ENCODE measurements around the gene SPINK2. TPM values are rescaled to one million over a fixed set of nuclear protein-coding genes. Genes with fewer than 3 reads are reported as not detected.

Gene SPINK2
- total RNA-seq, 1 experiment from 2014 or later, result not detected

DNA sequence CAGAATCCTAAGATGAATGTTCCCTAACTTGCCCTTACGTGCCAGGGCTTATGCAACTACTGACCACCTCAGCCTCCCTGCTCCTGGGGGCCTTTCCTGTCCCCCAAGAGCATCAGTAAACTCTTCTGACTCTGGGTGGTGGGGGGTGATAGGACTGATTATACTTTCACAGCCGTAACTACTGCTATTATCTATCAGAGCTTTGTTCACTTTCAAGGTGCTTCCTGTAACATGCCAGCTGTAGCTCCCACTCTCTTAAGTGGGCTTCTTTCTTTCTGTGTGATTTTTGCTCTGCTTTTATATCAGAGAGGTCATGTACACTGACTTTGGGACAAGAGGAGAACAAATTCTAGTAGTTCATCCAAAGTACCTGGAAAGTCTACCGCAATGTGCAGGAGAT is 25.3 kb downstream of the SPINK2 start:
- H3K79me2 ChIP-seq (ENCODE audit: low read length), result no peaks in the 10 kb centered on the region
- TF ChIP-seq EZH2 (IDR thresholded peaks at IDR 0.05; ENCODE audit: low read length, unreplicated experiment) (no peak), EZH2phosphoT487 (IDR thresholded peaks at IDR 0.05; ENCODE audit: borderline replicate concordance, low read length) (no peak)
- TF ChIP-seq, protein P1, sequence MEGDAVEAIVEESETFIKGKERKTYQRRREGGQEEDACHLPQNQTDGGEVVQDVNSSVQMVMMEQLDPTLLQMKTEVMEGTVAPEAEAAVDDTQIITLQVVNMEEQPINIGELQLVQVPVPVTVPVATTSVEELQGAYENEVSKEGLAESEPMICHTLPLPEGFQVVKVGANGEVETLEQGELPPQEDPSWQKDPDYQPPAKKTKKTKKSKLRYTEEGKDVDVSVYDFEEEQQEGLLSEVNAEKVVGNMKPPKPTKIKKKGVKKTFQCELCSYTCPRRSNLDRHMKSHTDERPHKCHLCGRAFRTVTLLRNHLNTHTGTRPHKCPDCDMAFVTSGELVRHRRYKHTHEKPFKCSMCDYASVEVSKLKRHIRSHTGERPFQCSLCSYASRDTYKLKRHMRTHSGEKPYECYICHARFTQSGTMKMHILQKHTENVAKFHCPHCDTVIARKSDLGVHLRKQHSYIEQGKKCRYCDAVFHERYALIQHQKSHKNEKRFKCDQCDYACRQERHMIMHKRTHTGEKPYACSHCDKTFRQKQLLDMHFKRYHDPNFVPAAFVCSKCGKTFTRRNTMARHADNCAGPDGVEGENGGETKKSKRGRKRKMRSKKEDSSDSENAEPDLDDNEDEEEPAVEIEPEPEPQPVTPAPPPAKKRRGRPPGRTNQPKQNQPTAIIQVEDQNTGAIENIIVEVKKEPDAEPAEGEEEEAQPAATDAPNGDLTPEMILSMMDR (conservative IDR thresholded peaks at IDR 0.05; ENCODE audit: low read depth, low read length), result no peak
- DNase-seq (no peak), ATAC-seq (no peak)
- H3K9ac ChIP-seq (ENCODE audit: low read length), result no peak overlapping the region
- ChIA-PET CTCF (interaction anchor here (0.6 kb wide), 1 partner anchor 40 kb away, joined by 3 read pairs; no protein-coding TSS in a partner anchor), POLR2A (ENCODE audit: unreplicated experiment) (no interaction called here)
- no peaks in the 10 kb centered on the region for H3F3A ChIP-seq (ENCODE audit: low read length, unreplicated experiment)
- no peaks in the 10 kb centered on the region for H3K4me1 ChIP-seq (ENCODE audit: insufficient read depth, low read length)
- H3K4me3 ChIP-seq (ENCODE audit: low read length), result no peak overlapping the region
- intact Hi-C loops (cut with micrococcal nuclease), result no loop called here
- H3K27me3 ChIP-seq (ENCODE audit: low read length), result no peaks in the 10 kb centered on the region
- H3K9me2 ChIP-seq (replicated peaks; ENCODE audit: low read length), result no peaks in the 10 kb centered on the region
- no peaks in the 10 kb centered on the region for H3K36me3 ChIP-seq (ENCODE audit: low read depth, low read length)
- H3K27ac ChIP-seq (ENCODE audit: low read length), result no peak overlapping the region
- H3K9me3 ChIP-seq (ENCODE audit: low read length), result no peaks in the 10 kb centered on the region
- BruUV-seq (replicated peaks), result no TSS peak
- H4K20me1 ChIP-seq (ENCODE audit: low read length), result no peaks in the 10 kb centered on the region
- no peak overlapping the region for H2AFZ ChIP-seq (ENCODE audit: low read length)
- H3K4me2 ChIP-seq (ENCODE audit: low read length), result no peak overlapping the region

DNA sequence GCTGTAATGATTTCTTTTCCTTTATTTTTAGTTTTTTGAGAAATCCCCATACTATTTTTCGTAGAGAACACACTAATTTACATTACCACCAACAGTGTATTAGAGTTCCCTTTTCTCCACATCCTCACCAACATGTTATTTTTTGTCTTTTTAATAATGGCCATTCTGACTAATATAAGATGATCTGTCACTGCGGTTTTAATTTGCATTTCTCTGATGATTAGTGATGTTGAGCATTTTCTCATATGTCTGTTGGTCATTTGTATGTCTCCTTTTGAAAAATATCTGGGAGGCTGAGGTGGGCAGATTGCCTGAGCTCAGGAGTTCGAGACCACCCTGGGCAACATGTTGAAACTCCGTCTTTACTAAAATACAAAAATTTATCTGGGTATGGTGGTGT is 30.2 kb downstream of the SPINK2 start:
- ATAC-seq (no peak), DNase-seq (no peak)
- no peaks in the 10 kb centered on the region for H3F3A ChIP-seq (ENCODE audit: low read length, unreplicated experiment)
- intact Hi-C loops (cut with micrococcal nuclease), result no loop called here
- H3K4me2 ChIP-seq (ENCODE audit: low read length), result no peak overlapping the region
- no peak overlapping the region for H3K4me3 ChIP-seq (ENCODE audit: low read length)
- H3K9me2 ChIP-seq (replicated peaks; ENCODE audit: low read length), result no peaks in the 10 kb centered on the region
- H4K20me1 ChIP-seq (ENCODE audit: low read length), result no peaks in the 10 kb centered on the region
- ChIA-PET POLR2A (ENCODE audit: unreplicated experiment) (no interaction called here), CTCF (no interaction called here)
- H3K9me3 ChIP-seq (ENCODE audit: low read length), result no peaks in the 10 kb centered on the region
- H3K9ac ChIP-seq (ENCODE audit: low read length), result no peak overlapping the region
- peaks cover 4% of the 10 kb centered on the region; the same call in 1 of the 2 replicates for H3K4me1 ChIP-seq (ENCODE audit: insufficient read depth, low read length)
- H2AFZ ChIP-seq (ENCODE audit: low read length), result no peak overlapping the region
- no peaks in the 10 kb centered on the region for H3K79me2 ChIP-seq (ENCODE audit: low read length)
- no peak for TF ChIP-seq EZH2phosphoT487 (IDR thresholded peaks at IDR 0.05; ENCODE audit: borderline replicate concordance, low read length)
- TF ChIP-seq, protein P1 (conservative IDR thresholded peaks at IDR 0.05; ENCODE audit: low read depth, low read length), result no peak
- no peak for TF ChIP-seq EZH2 (IDR thresholded peaks at IDR 0.05; ENCODE audit: low read length, unreplicated experiment)
- no peak overlapping the region for H3K27ac ChIP-seq (ENCODE audit: low read length)
- no TSS peak for BruUV-seq (replicated peaks)
- H3K36me3 ChIP-seq (ENCODE audit: low read depth, low read length), result no peaks in the 10 kb centered on the region
- no peaks in the 10 kb centered on the region for H3K27me3 ChIP-seq (ENCODE audit: low read length)

DNA sequence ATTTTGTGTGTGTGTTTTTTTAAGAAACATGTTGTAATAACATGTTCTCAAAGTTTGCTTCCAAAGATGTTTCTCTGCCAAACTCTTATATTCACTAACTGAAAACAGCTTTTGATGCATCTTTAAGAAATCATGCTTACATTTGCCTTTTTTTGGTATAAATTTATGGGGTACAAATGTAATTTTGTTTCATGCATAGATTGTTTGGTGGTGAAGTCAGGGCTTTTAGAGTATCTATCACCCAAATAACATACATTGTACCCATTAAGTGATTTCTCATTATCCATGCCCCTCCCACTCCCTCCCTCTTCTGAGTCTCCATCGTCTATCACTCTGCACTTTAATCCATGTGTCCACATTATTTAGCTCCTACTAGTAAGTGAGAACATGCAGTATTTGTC is 30.8 kb downstream of the SPINK2 start:
- H3K9ac ChIP-seq (ENCODE audit: low read length), result no peak overlapping the region
- H3K79me2 ChIP-seq (ENCODE audit: low read length), result no peaks in the 10 kb centered on the region
- no TSS peak for BruUV-seq (replicated peaks)
- intact Hi-C loops (cut with micrococcal nuclease), result no loop called here
- DNase-seq (no peak), ATAC-seq (no peak)
- no peaks in the 10 kb centered on the region for H3F3A ChIP-seq (ENCODE audit: low read length, unreplicated experiment)
- H3K9me3 ChIP-seq (ENCODE audit: low read length), result no peaks in the 10 kb centered on the region
- no peaks in the 10 kb centered on the region for H3K27me3 ChIP-seq (ENCODE audit: low read length)
- no peaks in the 10 kb centered on the region for H3K9me2 ChIP-seq (replicated peaks; ENCODE audit: low read length)
- no peak overlapping the region for H3K4me2 ChIP-seq (ENCODE audit: low read length)
- CTCF ChIA-PET, result no interaction called here
- H3K36me3 ChIP-seq (ENCODE audit: low read depth, low read length), result no peaks in the 10 kb centered on the region
- POLR2A ChIA-PET (ENCODE audit: unreplicated experiment), result no interaction called here
- H3K27ac ChIP-seq (ENCODE audit: low read length), result no peak overlapping the region
- peaks cover 4% of the 10 kb centered on the region; the same call in 1 of the 2 replicates for H3K4me1 ChIP-seq (ENCODE audit: insufficient read depth, low read length)
- TF ChIP-seq EZH2 (IDR thresholded peaks at IDR 0.05; ENCODE audit: low read length, unreplicated experiment), result no peak
- no peak for TF ChIP-seq EZH2phosphoT487 (IDR thresholded peaks at IDR 0.05; ENCODE audit: borderline replicate concordance, low read length)
- TF ChIP-seq, protein P1 (conservative IDR thresholded peaks at IDR 0.05; ENCODE audit: low read depth, low read length), result no peak
- no peak overlapping the region for H2AFZ ChIP-seq (ENCODE audit: low read length)
- H4K20me1 ChIP-seq (ENCODE audit: low read length), result no peaks in the 10 kb centered on the region
- no peak overlapping the region for H3K4me3 ChIP-seq (ENCODE audit: low read length)
